Heart left ventricle (tissue), 16 donors: Measurements from ENCODE around the gene ZNF423. TPM values are rescaled to one million over a fixed set of nuclear protein-coding genes. Genes with fewer than 3 reads are reported as not detected.

Experiments
- ATAC-seq, 4 donors: fragments of 200-7000 bp; cut with Tn5 transposase; one replicate each; pipeline ENCODE4 v1.9.1; 2020 to 2022; ENCODE audit warnings: moderate library complexity in 4 of 4, mild to moderate bottlenecking in 3 of 4, moderate number of reproducible peaks in 1 of 4
- DNase-seq, 5 donors: peaks; one replicate each; pipeline ENCODE4 v3.0.0-alpha.2; 2020
- H3K27ac ChIP-seq, 12 donors: fragments of 200-600 bp; sonication (generic) in 4 of 12; one replicate each; pipeline versions ENCODE4 v1.5.0 to v1.8.0; 2016 to 2022; ENCODE audit warnings: mild to moderate bottlenecking in 2 of 12
- H3K27me3 ChIP-seq, 9 donors: fragments of 200-600 bp; sonication (generic) in 2 of 9; one replicate each; pipeline versions ENCODE4 v1.5.1 to v1.8.0; 2016 to 2022; ENCODE audit warnings: mild to moderate bottlenecking in 3 of 9
- H3K36me3 ChIP-seq, 9 donors: fragments of 200-600 bp; sonication (generic) in 2 of 9; one replicate each; pipeline versions ENCODE4 v1.5.0 to v1.8.0; 2018 to 2022; ENCODE audit warnings: mild to moderate bottlenecking in 2 of 9
- H3K4me1 ChIP-seq, 12 donors: fragments of 200-600 bp; sonication (generic) in 4 of 12; one replicate each; pipeline versions ENCODE4 v1.5.0 to v1.8.0; 2016 to 2022; ENCODE audit warnings: mild to moderate bottlenecking in 3 of 12
- H3K4me3 ChIP-seq, 12 donors: fragments of 200-600 bp; sonication (generic) in 4 of 12; one replicate each; pipeline versions ENCODE4 v1.5.0 to v1.8.0; 2017 to 2022; ENCODE audit warnings: mild to moderate bottlenecking in 9 of 12, moderate library complexity in 4 of 12
- H3K9me3 ChIP-seq, 12 donors: fragments of 200-600 bp; sonication (generic) in 4 of 12; one replicate each; pipeline versions ENCODE4 v1.5.0 to v1.8.0; 2016 to 2022; ENCODE audit warnings: mild to moderate bottlenecking in 1 of 12
- CTCF ChIP-seq, 12 donors: fragments of 200-600 bp; sonication (generic) in 4 of 12; IDR thresholded peaks; one replicate each; pipeline versions ENCODE4 v1.5.0 to v1.8.0; 2018 to 2022; ENCODE audit warnings: antibody characterized with exemption in 12 of 12, mild to moderate bottlenecking in 5 of 12
- POLR2A ChIP-seq, 2 donors: fragments of 450-650 bp; IDR thresholded peaks; one replicate each; pipeline ENCODE4 v1.6.1; 2017; ENCODE audit warnings: antibody characterized with exemption in 2 of 2, mild to moderate bottlenecking in 2 of 2, moderate library complexity in 2 of 2
- WGBS, 4 donors: extraction: QIAGEN DNeasy Blood & Tissue Kit in 2 of 4; methylation state at CpG; one replicate each; pipeline versions ENCODE4 v1.1.5 to v1.1.7; 2013 to 2018; 5-methylcytosine and 5-hydroxymethylcytosine counted together
- intact Hi-C, 10 donors: fragments of 100-400 bp; cut with DNase I; formaldehyde crosslinking; loops; one replicate each; pipeline versions ENCODE4 v1.11.1 to v1.14.2; 2022
- polyA plus RNA-seq, 2 donors: library from polyadenylated mRNA; stranded (reverse); fragments of 200-250 nt; gene quantifications; one replicate each; pipeline ENCODE4 v1.2.3, GENCODE V29; 2013
- total RNA-seq, 9 donors: library from RNA; depleted of rRNA in 2 of 9; stranded (reverse); fragments of >200 nt in 2 of 9; fragmentation: NEBNext Ultra II Directional in 3 of 9; extraction: Animal tissue kit (Norgen Biotek cat#: 25700) in 3 of 9; gene quantifications; one replicate each; pipeline versions ENCODE4 v1.1.0 to v1.2.4, GENCODE V29; 2016 to 2023
- donor health status: ischemic (EF 13 %, LVEDD 7.1; RV severe dilation, severe dysfunction).
- donor health status: healthy with polysubstance abuse.
- donor health status: DM: no; HTN: yes; CAD: no.
- donor health status: DM: no; HTN: no; CAD: no.
- donor health status: ischemic (EF 25% LVEDD 6.9; RV normal size, moderate dysfunction).
- donor health status: ischemic (EF 25% LVEDD 5.7; RV mildly dilated, moderate dysfunction).
- donor health status: healthy.
- donor health status: DM: yes; HTN: yes; CAD: no.
- donor health status: ischemic (EF 35%, LVEDD 5.7; RV mildly dilated, moderate dysfunction).
- donor health status: nonischemic (EF 11% LVEDD 7.7; RV severe dilation, severe dysfunction).
- donor health status: DM: yes; HTN: yes; CAD: no.
- donor health status: PGD.
- donor health status: ischemic (EF 29% LVEDD 5.4; RV normal size, mild dysfunction).
- donor health status: nonischemic (EF 23%, LVEDD 6.1; RV moderate dilation, normal function).

Gene ZNF423
- total and polyA plus RNA-seq, 11 donors, result 1.8 to 10.4 (median 5.7) TPM

- Histone ChIP-seq H3K36me3 (no peaks in the 10 kb centered on the region), H3K27me3 (no peaks in the 10 kb centered on the region), H3K27ac (no peak overlapping the region), H3K9me3 (no peaks in the 10 kb centered on the region), H3K4me1 (no peaks in the 10 kb centered on the region), H3K4me3 (no peak overlapping the region)
- intact Hi-C loops, result no loop called here
- ATAC-seq, result no peak
- DNase-seq, result no peak
- WGBS, 4 donors, result 94 to 95% (median 95%) methylated on average over 13 of the region's 13 CpGs
- no peak for TF ChIP-seq CTCF (IDR thresholded peaks at IDR 0.05)
- TF ChIP-seq POLR2A (IDR thresholded peaks at IDR 0.05), result no peak
Measured at GRCh38 chr16:49502136-49502881, 353.6 kb downstream of the ZNF423 start.

DNA sequence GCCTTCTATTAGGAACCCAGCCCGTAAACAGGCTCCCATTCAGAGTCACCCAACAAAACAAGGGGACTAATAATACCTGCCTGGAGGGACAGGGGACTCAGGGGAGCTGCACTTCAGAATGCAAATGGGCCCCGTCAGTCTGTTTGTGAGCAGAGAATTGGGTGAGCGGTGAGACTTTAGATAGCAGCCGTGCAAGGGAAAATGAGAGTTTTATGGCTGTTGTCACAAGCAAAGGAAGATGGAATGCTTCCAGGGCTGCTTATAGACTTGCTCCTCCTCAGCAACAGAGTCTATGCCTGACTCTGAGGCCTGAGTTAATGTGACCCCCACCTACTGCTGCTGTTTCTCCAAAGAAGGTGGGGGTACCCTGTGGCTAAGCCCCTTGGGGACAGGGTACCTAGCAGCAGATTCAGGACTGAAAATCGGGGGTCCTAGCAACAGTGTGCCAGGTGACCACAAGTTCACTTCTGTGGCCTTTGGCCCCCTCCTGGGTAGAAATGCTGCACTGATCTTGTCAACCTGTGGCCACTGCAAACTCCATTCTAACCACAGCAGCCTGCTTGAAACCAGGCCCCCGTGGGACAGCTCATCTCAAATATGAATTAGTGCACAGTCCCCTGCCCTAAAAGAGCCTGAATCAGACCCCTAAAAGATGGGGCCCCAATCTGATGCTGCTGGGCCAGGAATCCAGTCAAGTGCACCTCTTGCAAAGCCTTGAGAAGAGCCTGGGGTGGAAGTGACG, 355.9 kb downstream of the ZNF423 start:
- TF ChIP-seq POLR2A (IDR thresholded peaks at IDR 0.05), result no peak
- no peak for TF ChIP-seq CTCF (IDR thresholded peaks at IDR 0.05)
- H3K4me3 ChIP-seq, result no peak overlapping the region
- WGBS, 4 donors, result 91 to 99% (median 93%) methylated on average over 7 of the region's 7 CpGs
- no peaks in the 10 kb centered on the region for H3K36me3 ChIP-seq
- H3K4me1 ChIP-seq, result no peaks in the 10 kb centered on the region
- DNase-seq (no peak), ATAC-seq (no peak)
- no peaks in the 10 kb centered on the region for H3K27me3 ChIP-seq
- intact Hi-C loops, result loop anchor here in 8 of 10 donors (5.0 to 10.0 kb wide), 10 partner anchors 92 to 425 kb away; partner anchors contain the start of gene ZNF423 (in 1 of the 8)
- H3K27ac ChIP-seq, result no peak overlapping the region
- no peaks in the 10 kb centered on the region for H3K9me3 ChIP-seq

GRCh38 chr16:49499414-49499785, 356.5 kb downstream of the ZNF423 start:
- no peaks in the 10 kb centered on the region for H3K27me3 ChIP-seq
- 86 to 92% (median 90%) methylated on average over 10 of the region's 10 CpGs for WGBS, 4 donors
- H3K27ac ChIP-seq, result no peak overlapping the region
- ATAC-seq (no peak), DNase-seq (no peak)
- no peaks in the 10 kb centered on the region for H3K9me3 ChIP-seq
- H3K4me1 ChIP-seq, result no peaks in the 10 kb centered on the region
- TF ChIP-seq POLR2A (IDR thresholded peaks at IDR 0.05) (no peak), CTCF (IDR thresholded peaks at IDR 0.05) (no peak)
- intact Hi-C loops, result loop anchor here in 8 of 10 donors (5.0 to 10.0 kb wide), 10 partner anchors 93 to 425 kb away; partner anchors contain the start of gene ZNF423 (in 1 of the 8)
- no peak overlapping the region for H3K4me3 ChIP-seq
- no peaks in the 10 kb centered on the region for H3K36me3 ChIP-seq
